Subcutaneous preadipocyte (primary cell): Measurements from ENCODE around the gene PCDH17. TPM values are rescaled to one million over a fixed set of nuclear protein-coding genes. Genes with fewer than 3 reads are reported as not detected.

Source experiments
- total RNA-seq: library from RNA; depleted of rRNA; stranded (reverse); fragments of >200 nt; gene quantifications from 2 replicates; pipeline ENCODE4 v1.2.3, GENCODE V29; 2012

The PCDH17 gene
- 0.20 TPM in 1 of 2 replicates, not detected in the other for total RNA-seq

GRCh38 chr13:57631596-57632275 is at the start of gene PCDH17:
Gene PCDH17 (plus strand): TSS chr13:57631744. CDS start chr13:57632547, 803 bp downstream.

